ELF-1 (cell line): ENCODE data around the gene IDUA.
A peak's percentile ranks its signal among the peaks of the same experiment; 100 is the strongest.
"Not testable (repeated sequence)": the region's sequence is repeated elsewhere in the genome, so short reads cannot be mapped to it uniquely, and the experiment has no call there.

ENCODE experiments used
- DNase-seq: peaks from one replicate; pipeline ENCODE4 v3.0.0-alpha.2; 2016; ENCODE audit warnings: low read depth, low spot score

Gene IDUA

DNA sequence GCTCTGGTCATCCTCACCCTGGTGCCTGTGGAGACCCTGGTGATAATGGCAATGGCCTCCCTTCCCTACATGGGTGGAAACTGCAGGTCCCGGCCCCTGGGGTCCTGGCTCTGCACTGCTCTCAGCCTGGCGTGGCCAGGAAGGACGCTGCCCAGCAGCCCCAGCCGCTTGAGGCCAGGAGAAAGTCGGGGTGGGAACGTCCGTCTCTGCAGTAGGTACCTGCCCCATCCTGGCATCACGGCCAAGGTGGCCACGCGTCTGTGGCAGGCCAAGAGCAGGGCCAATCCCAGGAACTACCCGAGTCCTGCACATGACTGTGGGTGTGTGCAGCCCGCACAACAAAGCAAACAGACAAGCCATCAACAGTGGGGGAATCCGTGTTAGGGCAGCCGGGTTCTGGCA is 58.4 kb downstream of the IDUA start:
- no peak for DNase-seq

DNA sequence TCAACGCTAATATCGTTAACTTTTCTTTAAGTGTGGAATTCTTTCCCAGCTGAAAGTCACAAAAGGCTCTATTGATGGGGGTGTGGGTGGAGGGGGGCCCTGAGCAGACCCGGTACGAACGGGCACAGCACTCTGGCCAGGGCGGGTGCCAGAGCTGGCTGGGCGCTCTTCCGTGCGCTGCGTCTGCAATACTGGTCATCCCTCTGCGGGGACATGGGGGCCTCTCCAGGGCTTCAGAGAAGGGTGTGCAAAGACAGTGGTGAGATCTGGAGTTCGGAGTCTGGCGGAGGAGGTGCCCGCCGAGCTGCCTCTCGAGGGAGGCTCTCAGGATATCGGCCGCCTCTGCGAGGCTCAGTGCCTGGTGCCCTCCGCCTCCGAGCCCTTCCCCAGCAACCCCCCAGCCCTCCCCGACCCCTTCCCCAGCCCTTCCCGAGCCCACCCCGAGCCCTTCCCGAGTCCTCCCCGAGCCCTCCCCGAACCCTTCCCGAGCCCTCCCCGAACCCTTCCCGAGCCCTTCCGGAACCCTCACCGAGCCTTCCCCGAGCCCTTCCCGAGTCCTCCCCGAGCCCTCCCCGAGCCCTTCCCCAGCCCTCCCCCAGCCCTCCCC is 58.9 kb downstream of the IDUA start:
- no peak for DNase-seq

DNA sequence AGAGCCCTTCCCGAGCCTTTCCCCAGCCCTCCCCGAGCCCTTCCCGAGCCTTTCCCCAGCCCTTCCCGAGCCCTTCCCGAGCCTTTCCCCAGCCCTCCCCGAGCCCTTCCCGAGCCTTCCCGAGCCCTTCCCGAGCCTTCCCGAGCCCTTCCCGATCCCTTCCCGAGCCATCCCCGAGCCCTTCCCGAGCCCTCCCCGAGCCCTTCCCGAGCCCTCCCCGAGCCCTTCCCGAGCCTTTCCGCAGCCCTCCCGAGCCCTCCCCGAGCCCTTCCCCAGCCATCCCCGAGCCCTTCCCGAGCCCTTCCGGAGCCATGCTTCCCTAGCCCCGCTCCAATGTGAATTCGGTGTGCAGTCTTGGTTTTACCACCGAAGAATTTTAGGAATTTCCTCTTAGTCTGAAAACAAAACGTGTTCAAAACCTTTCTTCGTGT is 59.8 kb downstream of the IDUA start:
- peak; percentile 68 for DNase-seq

DNA sequence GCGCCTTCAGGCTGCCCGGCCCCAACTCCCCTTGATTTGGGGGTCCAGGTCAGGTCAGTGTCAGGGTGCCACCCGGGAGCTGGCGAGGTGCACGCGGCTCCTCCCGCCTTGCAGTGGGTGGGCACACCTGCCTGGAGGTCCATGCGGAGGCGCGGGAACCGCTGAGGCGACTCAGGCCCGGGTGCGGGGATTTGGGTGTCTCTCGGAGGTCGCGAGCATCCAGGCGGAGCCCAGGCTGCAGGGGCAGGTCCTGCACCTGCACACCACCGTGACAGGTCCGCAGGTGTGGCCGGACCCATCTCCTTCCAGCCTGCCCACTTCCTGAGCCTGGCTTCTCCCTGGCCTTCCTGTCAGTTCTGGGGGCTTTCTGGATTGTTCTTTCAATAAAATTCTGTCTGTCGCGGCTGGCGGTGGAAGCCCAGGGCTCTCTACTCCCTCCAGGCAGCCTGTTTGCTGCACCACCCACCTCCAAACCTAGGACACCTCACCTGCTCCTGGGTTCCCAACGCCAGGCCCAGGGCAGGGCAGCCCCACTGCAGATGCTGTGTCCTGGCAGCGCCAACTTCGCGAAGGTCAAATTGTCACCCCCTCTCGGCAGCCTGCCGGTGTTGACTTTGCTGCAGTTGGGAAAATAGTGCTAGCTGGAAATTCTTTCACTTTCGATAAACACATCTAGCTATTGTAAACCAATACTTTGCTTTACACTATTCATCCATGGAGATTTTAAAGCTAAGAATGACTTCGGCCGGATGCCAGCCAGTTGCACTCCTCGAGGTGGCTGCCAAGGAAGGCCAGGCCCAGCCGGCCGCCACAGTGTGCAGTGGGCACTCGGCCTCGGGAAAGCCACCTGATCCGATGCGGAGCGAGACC is 60.5 kb downstream of the IDUA start:
- DNase-seq = no peak

DNA sequence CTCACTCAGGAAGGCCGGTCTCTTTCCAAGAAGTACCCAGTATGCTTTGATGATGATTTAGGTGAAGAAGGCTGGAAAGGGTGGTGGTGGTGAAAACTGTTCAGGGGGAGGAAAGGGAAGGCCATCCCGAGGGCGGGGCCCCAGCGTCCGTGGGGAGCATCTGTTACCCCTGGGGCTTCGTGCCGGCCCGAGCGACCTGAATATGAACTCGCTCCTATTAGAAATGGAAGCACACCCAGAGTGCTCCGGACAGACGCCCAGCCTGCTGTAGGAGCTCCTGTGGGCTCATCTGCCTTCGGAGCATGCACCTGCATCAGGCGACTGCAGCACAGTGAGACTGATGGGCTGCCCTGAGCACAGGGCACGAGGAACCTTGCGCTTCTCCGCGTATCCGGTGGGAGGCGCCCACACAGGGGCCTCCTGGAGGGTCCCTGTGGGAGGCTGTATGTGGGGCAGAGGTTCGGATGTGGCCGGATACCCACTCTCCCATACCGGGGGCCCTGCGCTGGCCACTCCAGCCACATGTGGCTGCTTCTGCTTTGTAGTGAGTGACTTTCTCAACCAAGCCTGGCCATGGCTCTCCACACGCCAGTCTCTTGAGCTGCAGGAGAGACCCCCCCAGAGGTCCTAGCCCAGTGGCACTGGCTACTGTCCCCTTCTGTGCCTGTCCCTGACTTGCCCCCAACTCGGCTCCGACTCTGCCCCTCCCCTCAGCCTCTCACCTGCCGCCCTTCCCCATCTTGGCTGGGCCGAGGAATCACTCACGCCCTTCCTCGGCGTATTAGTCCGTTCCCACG is 61.3 kb downstream of the IDUA start:
- no peak for DNase-seq

DNA sequence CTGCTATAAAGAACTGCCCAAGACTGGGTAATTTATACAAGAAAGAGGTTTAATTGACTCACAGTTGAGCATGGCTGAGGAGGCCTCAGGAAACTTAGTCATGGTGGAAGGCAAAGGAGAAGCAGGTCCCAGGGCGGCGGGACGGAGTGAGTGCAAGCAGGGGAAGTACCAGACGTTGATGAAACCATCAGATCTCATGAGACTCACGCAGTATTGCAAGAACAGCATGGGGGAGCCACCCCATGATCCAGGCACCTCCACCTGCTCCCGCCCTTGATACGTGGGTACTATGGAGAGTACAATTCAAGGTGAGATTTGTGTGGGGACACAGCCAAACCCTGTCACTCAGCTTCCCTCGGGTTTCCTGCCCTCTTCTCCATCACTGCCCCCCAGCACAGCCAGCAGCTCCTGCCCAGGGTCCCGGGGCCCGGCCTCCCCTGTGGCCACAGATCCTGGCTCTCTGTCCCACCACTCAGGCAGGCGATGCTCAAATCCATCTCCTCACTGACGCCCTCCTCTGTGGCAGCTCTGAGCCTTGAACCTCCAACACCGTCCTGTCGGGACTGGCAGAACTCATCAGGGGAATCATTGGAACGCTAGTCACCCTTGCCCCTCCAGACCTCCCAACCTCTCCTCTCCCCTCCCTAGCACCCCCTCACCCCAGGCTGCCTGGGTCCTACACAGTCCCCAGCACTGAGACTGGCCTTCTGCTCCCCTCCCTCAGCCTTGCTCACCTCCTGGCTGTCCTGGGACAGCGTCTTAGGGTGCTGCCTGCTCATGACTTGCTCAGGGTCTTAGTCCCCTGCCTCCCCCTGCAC is 62.1 kb downstream of the IDUA start:
- DNase-seq = no peak

DNA sequence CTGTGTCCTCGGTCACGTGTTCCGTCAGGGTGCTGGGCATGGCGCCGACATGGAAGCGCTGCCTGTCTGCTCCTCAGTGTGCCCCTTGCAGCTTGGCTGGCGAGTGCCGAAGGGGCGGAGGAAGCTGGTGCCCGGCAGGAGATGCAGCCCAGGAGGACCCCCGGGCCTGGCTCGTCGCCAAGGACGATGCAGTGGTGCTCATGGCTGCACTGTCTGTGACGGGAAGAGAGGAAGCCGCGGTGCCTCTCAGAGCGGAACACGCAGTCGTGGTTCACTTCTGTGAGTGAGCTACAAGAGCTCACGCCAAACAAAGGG is 62.7 kb downstream of the IDUA start:
- DNase-seq = no peak

DNA sequence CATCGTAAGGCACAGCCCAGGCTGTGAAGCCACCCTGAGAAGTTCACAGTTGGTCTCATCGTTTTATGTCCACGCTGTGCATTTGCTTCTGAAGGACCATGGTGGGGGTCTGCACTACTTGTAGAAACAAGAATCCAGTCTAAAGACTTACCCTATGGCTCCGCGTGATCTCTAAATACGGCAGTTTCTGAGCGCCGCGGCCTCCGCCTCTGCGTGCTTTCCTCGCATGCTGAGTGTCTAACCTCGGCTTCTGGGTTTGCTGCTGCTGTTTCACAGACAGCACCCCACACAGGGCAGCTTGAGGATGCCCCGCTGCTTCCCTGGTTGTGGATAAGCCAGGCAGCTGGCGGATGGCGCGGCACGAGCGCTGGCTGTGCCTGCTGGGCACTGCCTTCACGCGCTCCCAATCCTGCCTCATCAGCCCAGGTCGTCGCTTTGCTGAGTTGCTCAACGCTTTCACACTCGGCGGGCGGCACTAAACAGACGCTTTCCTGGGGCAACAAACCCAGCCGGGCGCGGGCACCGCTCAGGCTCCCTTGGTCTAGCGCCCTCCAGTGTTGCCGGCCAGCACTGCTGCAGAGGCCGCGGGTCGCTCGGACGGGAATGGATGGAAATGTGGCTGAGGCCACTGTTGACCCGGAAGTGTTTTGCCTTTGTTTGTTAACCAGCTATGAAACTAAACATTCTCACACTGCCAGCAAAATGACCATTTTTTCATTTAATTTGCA is 63.8 kb downstream of the IDUA start:
- peak; percentile 74 for DNase-seq

DNA sequence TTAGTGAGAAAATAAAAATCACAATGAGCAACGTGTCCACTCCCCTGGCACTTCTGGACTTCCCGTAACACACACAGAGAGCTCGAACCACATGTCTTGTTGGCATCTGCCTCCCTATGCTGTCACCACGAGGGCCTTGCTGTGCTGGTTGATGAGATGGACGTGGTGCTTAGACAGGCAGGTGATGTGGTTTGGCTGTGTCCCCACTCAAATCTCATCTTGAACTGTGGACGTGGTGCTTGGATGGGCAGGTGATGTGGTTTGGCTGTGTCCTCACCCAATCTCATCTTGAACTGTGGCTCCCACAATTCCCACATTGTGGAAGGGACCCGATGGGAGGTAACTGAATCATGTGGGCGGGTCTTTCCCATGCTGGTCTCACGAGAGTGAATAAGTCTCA is 64.6 kb downstream of the IDUA start:
- DNase-seq = no peak

DNA sequence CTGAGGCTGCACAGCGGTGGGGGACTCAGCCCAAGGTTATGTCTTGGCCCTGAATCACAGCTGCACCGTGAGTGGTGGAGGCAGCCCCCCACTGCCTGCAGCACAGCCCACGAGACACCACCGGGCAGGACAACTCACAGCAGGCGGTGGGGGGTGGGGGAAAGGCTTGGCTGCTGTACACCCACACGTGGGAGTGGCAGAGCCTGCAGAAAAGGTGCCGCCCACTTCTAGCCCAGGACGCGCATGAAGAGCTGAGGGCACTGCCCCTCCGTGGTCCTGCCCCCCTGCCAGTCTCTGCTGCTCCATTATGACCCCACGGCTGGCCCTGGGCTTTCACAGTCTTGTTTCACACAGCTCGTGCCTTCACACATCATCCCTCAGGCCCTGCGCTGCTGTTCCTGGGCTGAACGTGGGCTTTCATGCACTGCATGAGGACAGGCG is 65.4 kb downstream of the IDUA start:
- DNase-seq = no peak

DNA sequence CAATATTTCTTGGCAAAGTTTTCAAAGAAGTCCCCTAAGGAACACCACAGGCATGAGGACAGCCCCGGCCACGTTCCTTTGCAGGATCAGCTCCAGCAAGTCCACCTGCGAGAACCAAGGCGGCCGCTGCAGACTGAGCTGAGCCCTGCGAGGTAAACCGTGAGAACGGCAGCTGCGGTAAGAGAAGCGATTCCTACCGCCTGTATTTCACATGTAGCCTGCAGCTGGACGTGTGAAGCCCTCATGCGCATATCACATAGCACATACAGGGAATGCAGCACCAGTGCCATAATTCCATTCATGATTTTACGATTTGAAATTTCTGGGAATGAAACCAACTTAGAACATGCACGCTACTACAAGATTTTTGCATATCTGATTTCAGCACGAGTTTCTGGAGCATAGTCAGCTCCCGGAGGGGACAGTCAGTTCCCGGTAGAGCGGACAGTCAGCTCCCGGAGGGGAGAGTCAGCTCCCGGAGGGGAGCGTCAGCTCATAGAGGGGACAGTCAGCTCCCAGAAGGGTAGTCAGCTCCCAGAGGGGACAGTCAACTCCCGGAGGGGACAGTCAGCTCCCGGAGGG is 66.3 kb downstream of the IDUA start:
- no peak for DNase-seq

DNA sequence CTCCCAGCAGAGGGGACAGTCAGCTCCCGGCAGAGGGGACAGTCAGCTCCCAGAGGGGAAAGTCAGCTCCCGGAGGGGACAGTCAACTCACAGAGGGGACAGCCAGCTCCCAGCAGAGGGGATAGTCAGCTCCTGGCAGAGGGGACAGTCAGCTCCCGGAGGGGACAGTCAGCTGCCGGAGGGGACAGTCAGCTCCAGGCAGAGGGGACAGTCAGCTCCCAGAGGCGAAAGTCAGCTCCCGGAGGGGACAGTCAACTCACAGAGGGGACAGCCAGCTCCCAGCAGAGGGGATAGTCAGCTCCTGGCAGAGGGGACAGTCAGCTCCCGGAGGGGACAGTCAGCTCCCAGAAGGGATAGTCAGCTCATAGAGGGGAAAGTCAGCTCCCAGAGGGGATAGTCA is 67.0 kb downstream of the IDUA start:
- DNase-seq = not testable (repeated sequence)
